ENCODE results near the gene RFTN2. TPM values are rescaled to one million over a fixed set of nuclear protein-coding genes. Genes with fewer than 3 reads are reported as not detected.

Gene RFTN2
- total RNA-seq, 1 experiment from 2014 or later, result 0.21 TPM

Other genes with a start within 250 kb of the RFTN2 start
- 157 and 250 TPM in 2 replicates for gene SF3B1, start 240.6 kb downstream of the RFTN2 start, total RNA-seq (2014; rRNA removed; shearing (Covaris generic))
- gene COQ10B, start 222.0 kb downstream of the RFTN2 start, total RNA-seq (2014; rRNA removed; shearing (Covaris generic)), result 42.9 and 60.9 TPM in 2 replicates
- 379 and 468 TPM in 2 replicates for gene HSPD1, start 175.7 kb downstream of the RFTN2 start, total RNA-seq (2014; rRNA removed; shearing (Covaris generic))
- gene HSPE1, start 175.2 kb downstream of the RFTN2 start, total RNA-seq (2014; rRNA removed; shearing (Covaris generic)), result 328 and 363 TPM in 2 replicates
- 64.1 and 69.8 TPM in 2 replicates for gene MOB4, start 159.5 kb downstream of the RFTN2 start, total RNA-seq (2014; rRNA removed; shearing (Covaris generic))
- 4.1 and 5.2 TPM in 2 replicates for gene MARS2, start 29.8 kb upstream of the RFTN2 start, total RNA-seq (2014; rRNA removed; shearing (Covaris generic))
- not detected in 2 replicates for gene BOLL, start 109.7 kb upstream of the RFTN2 start, total RNA-seq (2014; rRNA removed; shearing (Covaris generic))
- 0.03 TPM in 1 of 2 replicates, not detected in the other for gene PLCL1, start 129.0 kb upstream of the RFTN2 start, total RNA-seq (2014; rRNA removed; shearing (Covaris generic))